IMR-90 (cell line): ENCODE measurements around the gene GPR171. TPM values are rescaled to one million over a fixed set of nuclear protein-coding genes. Genes with fewer than 3 reads are reported as not detected.

Experiments
- ATAC-seq: fragments of 200-7000 bp; cut with Tn5 transposase; 2 replicates; pipeline ENCODE4 v1.9.1; 2020; ENCODE audit warnings: low read depth, mild to moderate bottlenecking, moderate library complexity
- BruUV-seq: library from RNA; stranded (reverse); fragments of 400-500 nt; replicated peaks from 2 replicates; lab custom pipeline; 2021; lab: Mats Ljungman, UMichigan
- CTCF ChIA-PET: fragments of 300-600 bp; formaldehyde crosslinking; extraction: SDS; loops from one replicate; lab custom pipeline; 2021; ENCODE audit warnings: antibody characterized with exemption; lab: Yijun Ruan, JAX
- POLR2A ChIA-PET: fragments of 300-600 bp; sonication (Branson Sonifier 250); formaldehyde crosslinking; loops from one replicate; lab custom pipeline; 2022; ENCODE audit warnings: antibody characterized with exemption; ENCODE audit not compliant: unreplicated experiment; lab: Charles Lee
- DNase-seq: peaks from one replicate; pipeline ENCODE4 v3.0.0; 2013
- H2AFZ ChIP-seq: replicated peaks from 2 replicates; pipeline ENCODE3; 2013; ENCODE audit warnings: low read length, mild to moderate bottlenecking; ENCODE audit not compliant: poor library complexity
- H2AK5ac ChIP-seq: 2 replicates; pipeline ENCODE4 v1.6.1; 2013; ENCODE audit warnings: low read depth, low read length, inconsistent platforms
- H2AK9ac ChIP-seq: replicated peaks from 2 replicates; pipeline ENCODE3; 2013; ENCODE audit warnings: mild to moderate bottlenecking, low read depth, low read length, moderate library complexity; ENCODE audit not compliant: poor library complexity
- H2BK120ac ChIP-seq: 2 replicates; pipeline ENCODE4 v1.6.1; 2013; ENCODE audit warnings: low read depth, low read length, inconsistent platforms
- H2BK15ac ChIP-seq: 3 replicates; pipeline ENCODE4 v1.6.1; 2013; ENCODE audit warnings: low read depth, low read length, inconsistent platforms
- H2BK20ac ChIP-seq: 2 replicates; pipeline ENCODE4 v1.6.1; 2013; ENCODE audit warnings: low read depth, mild to moderate bottlenecking, inconsistent platforms, low read length, moderate library complexity
- H2BK5ac ChIP-seq: 2 replicates; pipeline ENCODE4 v1.6.1; 2013; ENCODE audit warnings: mild to moderate bottlenecking, low read depth, low read length, inconsistent platforms; ENCODE audit not compliant: poor library complexity, severe bottlenecking
- H3K14ac ChIP-seq: replicated peaks from 2 replicates; pipeline ENCODE4 v1.6.1; 2013; ENCODE audit warnings: low read depth, low read length, inconsistent platforms
- H3K18ac ChIP-seq: 2 replicates; pipeline ENCODE4 v1.6.1; 2013; ENCODE audit warnings: low read depth, low read length, control low read depth
- H3K23ac ChIP-seq: 2 replicates; pipeline ENCODE4 v1.6.1; 2013; ENCODE audit warnings: low read depth, low read length, inconsistent platforms
- H3K27ac ChIP-seq: 2 replicates; pipeline ENCODE4 v1.5.1; 2013; ENCODE audit warnings: mild to moderate bottlenecking, control low read depth, low read length; ENCODE audit not compliant: insufficient read depth
- H3K27me3 ChIP-seq: 2 replicates; pipeline ENCODE4 v1.6.1; 2013; ENCODE audit warnings: low read length; ENCODE audit not compliant: control insufficient read depth, insufficient read depth
- H3K36me3 ChIP-seq: 2 replicates; pipeline ENCODE4 v1.6.1; 2013; ENCODE audit warnings: low read length, mixed read lengths; ENCODE audit not compliant: control insufficient read depth, insufficient read depth
- H3K4ac ChIP-seq: 2 replicates; pipeline ENCODE4 v1.6.1; 2013; ENCODE audit warnings: low read depth, low read length, inconsistent platforms
- H3K4me1 ChIP-seq: 2 replicates; pipeline ENCODE4 v1.6.1; 2013; ENCODE audit warnings: low read length, mixed read lengths; ENCODE audit not compliant: control insufficient read depth, insufficient read depth
- H3K4me2 ChIP-seq: 2 replicates; pipeline ENCODE4 v1.6.1; 2013; ENCODE audit warnings: low read depth, mild to moderate bottlenecking, control low read depth, low read length, moderate library complexity
- H3K4me3 ChIP-seq: 2 replicates; pipeline ENCODE4 v1.5.1; 2013; ENCODE audit warnings: low read depth, mild to moderate bottlenecking, control low read depth, low read length, moderate library complexity; ENCODE audit not compliant: insufficient read depth
- H3K56ac ChIP-seq: 2 replicates; pipeline ENCODE4 v1.6.1; 2013; ENCODE audit warnings: low read length, inconsistent platforms; ENCODE audit not compliant: insufficient read depth; ENCODE audit errors: extremely low read depth
- H3K79me1 ChIP-seq, 2 experiments: 2 replicates each; pipeline ENCODE4 v1.6.1; 2013; ENCODE audit warnings: low read length in 2 of 2, inconsistent platforms in 1 of 2, low read depth in 1 of 2
- H3K9ac ChIP-seq: 2 replicates; pipeline ENCODE4 v1.6.1; 2013; ENCODE audit warnings: low read depth, low read length, control low read depth
- H3K9me1 ChIP-seq: 2 replicates; pipeline ENCODE4 v1.6.1; 2013; ENCODE audit warnings: low read length, inconsistent platforms; ENCODE audit not compliant: insufficient read depth
- H3K9me3 ChIP-seq: 2 replicates; pipeline ENCODE4 v1.6.1; 2013; ENCODE audit warnings: low read length; ENCODE audit not compliant: control insufficient read depth, insufficient read depth
- H4K20me1 ChIP-seq: 2 replicates; pipeline ENCODE4 v1.6.1; 2013; ENCODE audit warnings: low read length, inconsistent platforms; ENCODE audit not compliant: insufficient read depth
- H4K5ac ChIP-seq: 2 replicates; pipeline ENCODE4 v1.6.1; 2013; ENCODE audit warnings: mild to moderate bottlenecking, low read depth, low read length, control low read depth
- H4K8ac ChIP-seq, 2 experiments: 2 replicates each; pipeline ENCODE4 v1.6.1; 2013; ENCODE audit warnings: low read depth in 2 of 2, low read length in 2 of 2, control low read depth in 1 of 2, inconsistent platforms in 1 of 2
- H4K91ac ChIP-seq: 2 replicates; pipeline ENCODE4 v1.6.1; 2013; ENCODE audit warnings: low read depth, low read length, inconsistent platforms; ENCODE audit not compliant: insufficient read depth
- BHLHE40 ChIP-seq: fragments of 150-350 bp; IDR thresholded peaks from 2 replicates; pipeline ENCODE4 v1.6.1; 2016; ENCODE audit warnings: mild to moderate bottlenecking, low read depth, low read length
- CEBPB ChIP-seq: IDR thresholded peaks from 2 replicates; pipeline ENCODE4 v1.6.1; 2012; ENCODE audit warnings: low read depth, low read length, improper control_type of control experiment
- CHD1 ChIP-seq: IDR thresholded peaks from 2 replicates; pipeline ENCODE4 v1.6.1; 2012; ENCODE audit warnings: low read depth, low read length, improper control_type of control experiment
- CTCF ChIP-seq: conservative IDR thresholded peaks from 2 replicates; pipeline ENCODE4 v1.5.1; 2012; ENCODE audit warnings: mild to moderate bottlenecking, low read depth, low read length, improper control_type of control experiment
- ELK1 ChIP-seq: fragments of 150-350 bp; IDR thresholded peaks from 2 replicates; pipeline ENCODE4 v1.6.1; 2016; ENCODE audit warnings: low read depth, mild to moderate bottlenecking, low read length, moderate library complexity, borderline replicate concordance
- FOS ChIP-seq: fragments of 150-350 bp; IDR thresholded peaks from 2 replicates; pipeline ENCODE4 v1.6.1; 2016; ENCODE audit warnings: low read depth, low read length
- MAFK ChIP-seq: IDR thresholded peaks from 2 replicates; pipeline ENCODE4 v1.6.1; 2012; ENCODE audit warnings: low read depth, low read length, improper control_type of control experiment
- MAZ ChIP-seq: IDR thresholded peaks from 2 replicates; pipeline ENCODE4 v1.6.1; 2012; ENCODE audit warnings: low read depth, mild to moderate bottlenecking, low read length, improper control_type of control experiment, moderate library complexity, borderline replicate concordance
- MXI1 ChIP-seq: IDR thresholded peaks from 2 replicates; pipeline ENCODE4 v1.6.1; 2012; ENCODE audit warnings: low read depth, mild to moderate bottlenecking, low read length, moderate library complexity, borderline replicate concordance
- NFE2L2 ChIP-seq: fragments of 150-350 bp; IDR thresholded peaks from 2 replicates; pipeline ENCODE4 v1.6.1; 2016; ENCODE audit warnings: low read depth, mild to moderate bottlenecking, low read length
- POLR2A ChIP-seq: IDR thresholded peaks from 2 replicates; pipeline ENCODE4 v1.6.1; 2012; ENCODE audit warnings: mild to moderate bottlenecking, low read depth, low read length
- RAD21 ChIP-seq: IDR thresholded peaks from 2 replicates; pipeline ENCODE4 v1.6.1; 2012; ENCODE audit warnings: low read length, improper control_type of control experiment
- RCOR1 ChIP-seq: IDR thresholded peaks from 2 replicates; pipeline ENCODE4 v1.6.1; 2012; ENCODE audit warnings: mild to moderate bottlenecking, low read length, improper control_type of control experiment; ENCODE audit not compliant: insufficient replicate concordance
- RFX5 ChIP-seq: IDR thresholded peaks from 2 replicates; pipeline ENCODE4 v1.8.0; 2012; ENCODE audit warnings: low read depth, mild to moderate bottlenecking, low read length, moderate library complexity
- SMC3 ChIP-seq: fragments of 150-350 bp; IDR thresholded peaks from 2 replicates; pipeline ENCODE4 v1.6.1; 2016; ENCODE audit warnings: low read depth, mild to moderate bottlenecking, antibody characterized with exemption, low read length, moderate library complexity
- USF2 ChIP-seq: fragments of 150-350 bp; IDR thresholded peaks from 2 replicates; pipeline ENCODE4 v1.6.1; 2017; ENCODE audit warnings: mild to moderate bottlenecking, antibody characterized with exemption, low read length, low read depth
- WGBS, 2 experiments: methylation state at CpG; one replicate each; pipeline versions ENCODE4 v1.1.5 to v1.1.7; 2013; ENCODE audit warnings: missing lambda C conversion rate in 2 of 2; ENCODE audit not compliant: insufficient read length in 1 of 2; ENCODE audit errors: extremely low coverage in 2 of 2; 5-methylcytosine and 5-hydroxymethylcytosine counted together
- dilution Hi-C: fragments of 300-500 bp; cut with HindIII; formaldehyde crosslinking; loops from one replicate; pipeline ENCODE4 v1.14.3; 2018; ENCODE audit warnings: low sequenced_read_pairs; ENCODE audit not compliant: unreplicated experiment
- in situ Hi-C: fragments of 300-500 bp; cut with MboI; formaldehyde crosslinking; loops from 3 replicates; pipeline ENCODE4 v1.14.3; 2019; ENCODE audit warnings: low sequenced_read_pairs, inconsistent platforms, mixed read lengths
- intact Hi-C: fragments of 100-400 bp; cut with micrococcal nuclease; formaldehyde crosslinking; loops from 2 replicates; pipeline ENCODE4 v1.10.0; 2022
- polyA plus RNA-seq, 3 experiments: library from polyadenylated mRNA; depleted of rRNA; stranded (reverse); fragments of >200 nt; gene quantifications; 2 replicates each; pipeline ENCODE4 v1.2.3, GENCODE V29; 2012; ENCODE audit warnings: low replicate concordance in 1 of 3
- total RNA-seq: library from RNA; depleted of rRNA; stranded (reverse); fragments of >200 nt; gene quantifications from 2 replicates; pipeline ENCODE4 v1.2.3, GENCODE V29; 2012

GPR171 gene
- total and polyA plus RNA-seq, 2 of the 4 experiments (the other 2 are of a cell fraction): not detected

- H3K4me1 ChIP-seq: no peaks in the 10 kb centered on the region
- no CpG with 5 or more reads among the region's 1 CpG for WGBS, 2 experiments
Measured at GRCh38 chr3:151191095-151191494, 11.9 kb downstream of the GPR171 start.

More at GRCh38 chr3:151191095-151191494, 11.9 kb downstream of the GPR171 start:
- H3K18ac ChIP-seq: no peak overlapping the region
- no peak overlapping the region for H2BK15ac ChIP-seq
- TF ChIP-seq CTCF (no peak), BHLHE40 (no peak), MXI1 (no peak), RCOR1 (no peak), FOS (no peak), MAZ (no peak), POLR2A (no peak), USF2 (no peak), ELK1 (no peak), RAD21 (no peak), CEBPB (no peak), RFX5 (no peak), SMC3 (no peak), NFE2L2 (no peak), MAFK (no peak), CHD1 (no peak)
- H3K27me3 ChIP-seq: no peaks in the 10 kb centered on the region
- no peak overlapping the region for H3K14ac ChIP-seq
- DNase-seq (no peak), ATAC-seq (no peak)
- dilution Hi-C loops: no loop called here
- H4K5ac ChIP-seq: no peak overlapping the region
- ChIA-PET CTCF (interaction anchor here (0.8 kb wide), 1 partner anchor 9 kb away, joined by 4 read pairs; no protein-coding TSS in a partner anchor), POLR2A (no interaction called here)
- H4K20me1 ChIP-seq: no peaks in the 10 kb centered on the region
- no peaks in the 10 kb centered on the region for H3K36me3 ChIP-seq
- no peak overlapping the region for H2AK5ac ChIP-seq
- no peak overlapping the region for H2BK20ac ChIP-seq
- H3K4ac ChIP-seq: no peak overlapping the region
- no peak overlapping the region for H2BK5ac ChIP-seq
- H3K23ac ChIP-seq: no peak overlapping the region
- H3K56ac ChIP-seq: no peak overlapping the region
- BruUV-seq: no TSS peak
- no peak overlapping the region for H2BK120ac ChIP-seq
- peaks cover 3% of the 10 kb centered on the region; the same call in 1 of the 2 replicates for H3K9me1 ChIP-seq
- H3K4me2 ChIP-seq: no peak overlapping the region
- no peak overlapping the region for H2AK9ac ChIP-seq
- H2AFZ ChIP-seq: no peak overlapping the region
- H4K91ac ChIP-seq: no peak overlapping the region
- in situ Hi-C loops: no loop called here
- no peak overlapping the region for H3K27ac ChIP-seq
- no peak overlapping the region for H3K9ac ChIP-seq
- H4K8ac ChIP-seq: no peak overlapping the region
- H3K4me3 ChIP-seq: no peak overlapping the region
- intact Hi-C loops: no loop called here
- H3K9me3 ChIP-seq: no peaks in the 10 kb centered on the region
- H3K79me1 ChIP-seq: no peaks in the 10 kb centered on the region
